Spleen (tissue), 11 donors: Measurements from ENCODE around the gene PCSK4. TPM values are rescaled to one million over a fixed set of nuclear protein-coding genes. Genes with fewer than 3 reads are reported as not detected.
"Not testable (repeated sequence)": the region's sequence is repeated elsewhere in the genome, so short reads cannot be mapped to it uniquely, and the experiment has no call there.

Source experiments
- DNase-seq: peaks from one replicate; pipeline ENCODE4 v3.0.0-alpha.2; 2020
- H3K27ac ChIP-seq, 8 donors: fragments of 200-600 bp; sonication (generic) in 7 of 8; 1 replicate in 4 of 8; 2 replicates in 4 of 8; pipeline versions ENCODE4 v1.5.0 to v1.8.0; 2016 to 2021; ENCODE audit warnings: inconsistent platforms in 4 of 8, mild to moderate bottlenecking in 4 of 8, moderate library complexity in 1 of 8
- H3K27me3 ChIP-seq, 7 donors: fragments of 200-600 bp; sonication (generic) in 6 of 7; replicated peaks in 1 of 7; 1 replicate in 4 of 7; 2 replicates in 3 of 7; pipeline versions ENCODE4 v1.5.0 to v1.8.0; 2016 to 2021; ENCODE audit warnings: inconsistent platforms in 3 of 7, mild to moderate bottlenecking in 1 of 7
- H3K36me3 ChIP-seq, 6 donors: fragments of 200-600 bp; sonication (generic) in 5 of 6; 1 replicate in 4 of 6; 2 replicates in 2 of 6; pipeline versions ENCODE4 v1.5.0 to v1.8.0; 2016 to 2021; ENCODE audit warnings: inconsistent platforms in 2 of 6
- H3K4me1 ChIP-seq, 6 donors: fragments of 200-600 bp; sonication (generic) in 5 of 6; 1 replicate in 3 of 6; 2 replicates in 3 of 6; pipeline versions ENCODE4 v1.5.0 to v1.8.0; 2016 to 2021; ENCODE audit warnings: inconsistent platforms in 3 of 6
- H3K4me3 ChIP-seq, 8 donors: fragments of 200-600 bp; sonication (generic) in 7 of 8; 1 replicate in 4 of 8; 2 replicates in 4 of 8; pipeline versions ENCODE4 v1.5.0 to v1.8.0; 2016 to 2021; ENCODE audit warnings: inconsistent platforms in 4 of 8, mild to moderate bottlenecking in 4 of 8, moderate library complexity in 2 of 8
- H3K9me3 ChIP-seq, 8 donors: fragments of 200-600 bp; sonication (generic) in 7 of 8; 1 replicate in 4 of 8; 2 replicates in 4 of 8; pipeline versions ENCODE4 v1.5.0 to v1.8.0; 2016 to 2021; ENCODE audit warnings: inconsistent platforms in 4 of 8
- CTCF ChIP-seq, 11 experiments: fragments of 200-600 bp in 7 of 11; fragments of 450-650 bp in 4 of 11; sonication (generic) in 4 of 11; IDR thresholded peaks in 8 of 11; conservative IDR thresholded peaks in 3 of 11; 1 replicate in 7 of 11; 2 replicates in 4 of 11; pipeline versions ENCODE4 v1.4.0 to v1.8.0; 2016 to 2021; ENCODE audit warnings: antibody characterized with exemption in 11 of 11, inconsistent platforms in 4 of 11, mild to moderate bottlenecking in 1 of 11
- POLR2A ChIP-seq, 3 donors: fragments of 450-650 bp; IDR thresholded peaks; one replicate each; pipeline ENCODE4 v1.5.1; 2017; ENCODE audit warnings: antibody characterized with exemption in 3 of 3, mild to moderate bottlenecking in 1 of 3
- POLR2AphosphoS5 ChIP-seq, 3 donors: sonication (generic); formaldehyde crosslinking; IDR thresholded peaks; one replicate each; pipeline ENCODE4 v1.5.1; 2017; ENCODE audit warnings: antibody characterized with exemption in 3 of 3
- WGBS, 5 donors: extraction: QIAGEN DNeasy Blood & Tissue Kit in 3 of 5; methylation state at CpG; one replicate each; pipeline versions ENCODE4 v1.1.5 to v1.1.7; 2013 to 2018; 5-methylcytosine and 5-hydroxymethylcytosine counted together
- intact Hi-C: fragments of 100-400 bp; cut with DNase I; formaldehyde crosslinking; loops from one replicate; pipeline ENCODE4 v1.15.0; 2023; ENCODE audit warnings: low total_unique reads
- polyA plus RNA-seq, 3 donors: library from polyadenylated mRNA; stranded (reverse); fragments of 200-250 nt; gene quantifications; one replicate each; pipeline ENCODE4 v1.2.1, GENCODE V29; 2013
- total RNA-seq, 7 donors: library from RNA; depleted of rRNA in 3 of 7; stranded (reverse); fragments of >200 nt in 3 of 7; fragmentation: NEBNext Ultra II Directional in 4 of 7; extraction: Animal tissue kit (Norgen Biotek cat#: 25700) in 4 of 7; gene quantifications; one replicate each; pipeline versions ENCODE4 v1.1.0 to v1.2.1, GENCODE V29; 2016 to 2021
- donor health status: healthy with polysubstance abuse.
- donor health status: DM: no; HTN: no; CAD: no; lungs with moderate emphysema.
- donor health status: DM: no; HTN: no; CAD: no.
- donor health status: Bipolar disorder and iron deficiency.
- donor health status: healthy.
- donor health status: DM: no; HTN: no; CAD: no.
- donor health status: DM: yes; HTN: yes; CAD: no.

PCSK4 gene
- total and polyA plus RNA-seq, 10 donors: 1.1 to 4.2 (median 1.9) TPM

GRCh38 chr19:1501200-1501595, 11.0 kb upstream of the PCSK4 start:
- whole genome bisulfite sequencing, 5 donors: 69 to 92% (median 71%) methylated on average over 2 to 9 of the region's 9 CpGs
- no peak for TF ChIP-seq POLR2A (IDR thresholded peaks at IDR 0.05)
- no peak for TF ChIP-seq CTCF (IDR thresholded peaks at IDR 0.05 in 8 of 11, conservative IDR thresholded peaks at IDR 0.05 in 3 of 11)
- no peak for TF ChIP-seq POLR2AphosphoS5 (IDR thresholded peaks at IDR 0.05)
- H3K27me3 ChIP-seq: peaks cover 0 to 86% (median 37%) of the 10 kb centered on the region in 7 donors
- H3K9me3 ChIP-seq: no peaks in the 10 kb centered on the region
- no peaks in the 10 kb centered on the region for H3K36me3 ChIP-seq
- H3K27ac ChIP-seq: no peak overlapping the region
- H3K4me3 ChIP-seq: no peak overlapping the region
- intact Hi-C loops: no loop called here
- no peak for DNase-seq
- H3K4me1 ChIP-seq: peaks cover 5 to 11% (median 8%) of the 10 kb centered on the region in 6 donors

GRCh38 chr19:1499231-1499630, 9.1 kb upstream of the PCSK4 start:
- H3K36me3 ChIP-seq, H3K27ac ChIP-seq, H3K9me3 ChIP-seq, intact Hi-C loops, H3K4me3 ChIP-seq, DNase-seq: not testable (repeated sequence)
- Histone ChIP-seq H3K4me1 (peaks cover 5 to 11% (median 8%) of the 10 kb centered on the region in 6 donors), H3K27me3 (peaks cover 0 to 70% (median 35%) of the 10 kb centered on the region in 7 donors)
- 84 to 91% (median 90%) methylated on average over 4 to 33 of the region's 34 CpGs; no CpG with 5 or more reads in 1 of the 5 donors for WGBS, 5 donors

- no peak overlapping the region for H3K4me3 ChIP-seq
- DNase-seq: no peak
- no peak overlapping the region for H3K27ac ChIP-seq
- no peaks in the 10 kb centered on the region for H3K36me3 ChIP-seq
- no peak for TF ChIP-seq POLR2A (IDR thresholded peaks at IDR 0.05)
- H3K9me3 ChIP-seq: no peaks in the 10 kb centered on the region
- intact Hi-C loops: no loop called here
- WGBS, 5 donors: 82 to 87% (median 85%) methylated on average over 21 to 25 of the region's 25 CpGs
- no peaks in the 10 kb centered on the region for H3K4me1 ChIP-seq
- H3K27me3 ChIP-seq: peaks cover 0 to 58% (median 20%) of the 10 kb centered on the region in 7 donors
Observed at GRCh38 chr19:1497578-1498235, 7.6 kb upstream of the PCSK4 start.

- Histone ChIP-seq H3K4me3 (no peak overlapping the region), H3K27me3 (peaks cover 0 to 58% (median 16%) of the 10 kb centered on the region in 7 donors), H3K4me1 (peaks cover 0 to 7% (median under 1%) of the 10 kb centered on the region in 6 donors), H3K27ac (no peak overlapping the region), H3K36me3 (no peaks in the 10 kb centered on the region), H3K9me3 (no peaks in the 10 kb centered on the region)
- DNase-seq: no peak
- 71 to 82% (median 74%) methylated on average over 25 to 39 of the region's 39 CpGs for WGBS, 5 donors
- TF ChIP-seq POLR2A (IDR thresholded peaks at IDR 0.05) (no peak), CTCF (IDR thresholded peaks at IDR 0.05 in 8 of 11, conservative IDR thresholded peaks at IDR 0.05 in 3 of 11) (no peak), POLR2AphosphoS5 (IDR thresholded peaks at IDR 0.05) (no peak)
- intact Hi-C loops: no loop called here
Observed at GRCh38 chr19:1496714-1497577, 6.8 kb upstream of the PCSK4 start.
